Measurements from ENCODE around the gene UNC45B.

GRCh38 chr17:35121315-35121714 is 26.3 kb upstream of the UNC45B start, which contains the start of gene FNDC8:
- TF ChIP-seq POLR2A (IDR thresholded peaks at IDR 0.05) (no peak), CTCF (IDR thresholded peaks at IDR 0.05) (no peak)

Data from Peyer's patch (tissue), 4 donors.